ENCODE data around the gene DIS3L2.

The DIS3L2 gene

DNA sequence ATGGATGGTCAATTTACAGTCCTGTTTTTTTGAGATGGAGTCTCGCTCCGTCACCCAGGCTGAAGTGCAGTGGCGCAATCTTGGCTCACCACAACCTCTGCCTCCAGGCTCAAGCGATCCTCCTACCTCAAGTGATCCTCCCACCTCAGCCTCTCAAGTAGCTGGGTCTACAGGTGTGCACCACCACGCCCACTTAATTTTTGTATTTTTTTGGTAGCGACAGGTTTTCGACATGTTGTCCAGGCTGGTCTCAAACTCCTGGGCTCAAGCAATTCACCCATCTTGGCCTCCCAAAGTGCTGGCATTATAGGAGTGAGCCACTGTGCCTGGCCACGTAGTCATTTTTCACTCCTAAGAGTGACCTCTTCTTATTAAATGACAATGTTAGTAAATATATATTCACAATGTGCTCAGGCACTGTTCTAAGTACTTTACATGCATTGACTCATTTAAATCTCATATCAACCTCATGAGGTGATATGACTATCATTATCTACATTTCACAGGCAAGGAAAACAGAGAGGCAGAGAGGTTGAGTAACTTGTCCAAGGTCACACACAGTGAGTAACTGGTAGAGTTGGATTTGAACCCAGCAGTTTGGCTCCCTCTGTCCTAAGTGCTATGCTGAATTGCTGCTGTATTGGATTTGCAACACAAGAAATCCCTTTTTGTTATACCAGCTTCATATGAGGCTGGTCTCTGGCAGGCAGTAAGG, 5.6 kb upstream of the DIS3L2 start:
- no peak for DNase-seq (ENCODE audit: low spot score)

DNA sequence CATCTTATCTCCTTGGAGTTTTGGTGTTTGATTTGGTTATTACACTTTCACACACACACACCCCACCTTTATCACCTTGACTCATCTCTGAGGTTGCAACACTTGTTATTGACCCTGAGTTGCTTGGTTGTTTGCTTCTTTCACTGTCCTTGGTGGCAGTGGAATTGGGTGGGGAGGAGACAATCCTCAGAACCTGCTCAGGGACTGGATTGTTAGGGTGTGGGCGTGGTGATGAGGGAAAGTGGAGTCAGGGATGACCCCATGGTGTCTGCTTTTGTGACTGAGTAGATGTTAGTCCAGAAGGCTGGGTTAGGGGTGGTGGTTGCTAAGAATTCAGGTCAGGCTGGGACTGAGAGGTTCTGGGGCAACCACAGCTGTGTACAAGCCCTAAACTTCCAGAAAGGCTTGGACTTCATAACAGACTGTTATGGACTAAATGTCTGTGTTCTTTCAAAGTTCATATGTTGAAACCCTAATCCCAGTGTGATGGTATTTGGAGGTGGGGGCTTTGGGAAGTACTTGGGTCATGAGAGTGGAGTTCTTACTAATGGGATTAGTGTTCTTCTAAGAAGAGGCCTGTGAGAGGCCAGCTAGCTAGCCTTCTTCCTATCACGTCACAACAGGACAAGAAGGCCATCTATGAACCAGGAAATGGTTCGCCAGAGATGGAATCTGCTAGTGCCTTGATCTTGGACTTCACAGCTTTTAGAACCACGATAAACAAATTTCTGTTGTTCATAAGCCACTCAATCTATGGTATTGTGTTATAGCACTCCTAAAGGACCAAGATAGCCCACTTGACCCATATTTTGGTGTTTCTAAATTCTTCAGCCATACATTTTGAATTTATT, 3.4 kb upstream of the DIS3L2 start:
- DNase-seq (ENCODE audit: low spot score): no peak

DNA sequence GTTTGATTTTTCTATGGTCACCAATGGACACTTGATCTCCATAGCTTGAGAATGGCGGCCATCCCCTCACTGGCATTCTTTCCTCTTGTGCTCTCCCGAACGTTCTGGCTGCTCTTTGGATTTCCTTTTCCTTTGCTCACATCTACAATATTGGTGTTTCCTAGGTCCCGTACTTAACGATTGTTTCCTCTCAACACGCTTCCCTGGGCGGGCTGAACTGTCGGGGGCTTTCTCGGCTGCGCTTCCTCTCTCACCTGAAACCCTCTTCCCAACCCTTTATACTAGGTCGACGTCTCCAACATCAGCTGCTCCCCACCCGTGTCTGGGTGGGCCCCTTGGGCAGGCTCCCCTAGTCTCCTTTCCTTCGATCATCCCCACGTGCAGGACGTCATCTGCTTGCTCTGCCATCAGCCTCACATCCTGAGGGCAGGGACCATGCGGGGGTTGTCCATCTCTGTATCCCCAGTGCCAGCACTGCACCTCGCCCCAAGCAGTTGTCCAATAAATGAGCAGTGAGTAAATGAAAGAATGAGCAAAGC, 634 bp upstream of the DIS3L2 start:
- DNase-seq (ENCODE audit: low spot score): no peak

DNA sequence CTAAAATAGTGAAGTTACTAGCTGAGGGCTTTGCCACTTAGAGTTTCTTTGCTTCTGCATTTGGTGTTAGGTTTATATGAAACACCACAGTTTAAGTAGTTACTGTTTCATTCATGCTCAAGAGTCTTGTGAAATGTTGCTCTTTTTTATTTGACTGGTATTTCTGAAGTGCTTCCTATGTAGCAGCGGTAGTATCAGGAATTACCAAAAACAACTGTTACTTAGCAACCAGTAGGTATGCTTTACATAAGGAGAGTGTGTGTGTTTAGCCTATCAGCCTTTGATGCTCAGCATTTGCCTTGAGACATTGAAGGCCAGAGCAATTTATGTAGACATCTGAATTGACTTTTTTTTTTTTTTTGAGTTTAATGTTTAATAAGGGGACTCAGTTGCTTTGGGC, 3.6 kb downstream of the DIS3L2 start:
- DNase-seq (ENCODE audit: low spot score): no peak

DNA sequence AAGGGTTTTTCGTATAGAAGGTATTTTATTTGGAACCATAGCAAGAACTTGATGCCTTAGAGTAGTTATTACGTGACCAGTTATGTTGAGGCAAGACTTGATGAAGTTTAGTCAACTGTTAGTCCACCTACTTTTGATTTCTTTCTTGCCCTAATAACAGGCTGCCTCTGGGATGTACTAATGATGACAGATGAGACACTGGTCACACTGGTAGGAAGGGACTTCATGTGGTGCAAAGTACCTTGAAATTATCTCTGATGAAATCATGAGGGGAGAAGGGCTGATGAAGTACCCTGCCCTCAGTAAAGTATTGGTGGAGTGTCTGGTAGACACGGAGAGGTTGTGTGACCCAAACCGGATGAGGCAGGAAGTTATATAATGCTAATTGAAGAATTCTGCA, 5.4 kb downstream of the DIS3L2 start:
- no peak for DNase-seq (ENCODE audit: low spot score)

DNA sequence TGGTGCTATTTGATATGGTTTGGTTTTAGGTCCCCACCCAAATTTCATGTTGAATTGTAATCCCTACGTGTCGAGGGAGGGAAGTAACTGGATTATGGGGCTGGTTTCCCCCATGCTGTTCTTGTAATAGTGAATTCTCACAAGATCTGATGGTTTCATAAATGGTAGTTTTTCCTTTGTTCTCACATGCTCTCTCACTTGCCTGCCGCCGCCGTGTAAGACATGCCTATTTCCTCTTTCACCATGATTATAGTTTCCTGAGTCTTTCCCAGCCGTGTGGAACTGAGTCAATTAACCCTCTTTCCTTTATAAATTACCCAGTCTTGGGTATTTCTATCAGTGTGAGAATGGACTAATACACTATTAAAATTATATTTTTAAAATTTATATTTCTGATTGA, 7.3 kb downstream of the DIS3L2 start:
- DNase-seq (ENCODE audit: low spot score): no peak

DNA sequence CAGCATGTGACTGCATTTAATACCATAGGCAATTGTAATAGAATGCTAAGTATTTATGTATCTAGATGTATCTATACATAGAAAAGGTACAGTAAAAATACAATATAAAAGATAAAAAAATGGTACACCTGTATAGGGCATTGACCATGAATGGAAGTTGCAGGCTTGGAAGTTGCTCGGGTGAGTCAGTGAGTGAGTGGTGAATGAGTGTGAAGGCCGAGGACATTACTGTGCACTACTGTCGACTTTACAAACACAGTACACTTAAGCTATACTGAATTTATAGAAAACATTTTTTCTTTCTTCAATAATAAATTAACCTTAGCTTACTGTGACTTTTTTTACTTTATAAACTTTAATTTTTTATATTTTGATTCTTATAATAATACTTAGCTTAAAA, 8.9 kb downstream of the DIS3L2 start:
- no peak for DNase-seq (ENCODE audit: low spot score)

DNA sequence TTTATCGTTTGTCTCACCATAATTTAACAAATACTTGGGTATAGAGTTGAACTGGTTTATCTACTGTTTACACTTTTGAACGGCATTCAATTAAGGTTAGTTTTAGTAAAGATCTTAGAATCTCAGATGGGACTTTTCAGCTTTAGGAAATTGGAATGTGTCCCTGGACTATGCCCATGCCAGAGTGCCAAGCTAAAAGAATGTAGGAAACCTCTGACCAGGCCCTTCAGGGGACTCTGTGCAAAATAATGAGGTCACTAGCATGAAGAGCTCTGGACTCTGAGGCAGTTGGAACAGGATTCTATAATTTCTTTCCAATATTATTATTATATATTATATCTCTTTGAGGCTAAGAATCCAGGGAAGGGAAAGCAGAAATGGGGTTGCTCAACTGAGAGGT, 13.5 kb downstream of the DIS3L2 start:
- DNase-seq (ENCODE audit: low spot score): no peak

DNA sequence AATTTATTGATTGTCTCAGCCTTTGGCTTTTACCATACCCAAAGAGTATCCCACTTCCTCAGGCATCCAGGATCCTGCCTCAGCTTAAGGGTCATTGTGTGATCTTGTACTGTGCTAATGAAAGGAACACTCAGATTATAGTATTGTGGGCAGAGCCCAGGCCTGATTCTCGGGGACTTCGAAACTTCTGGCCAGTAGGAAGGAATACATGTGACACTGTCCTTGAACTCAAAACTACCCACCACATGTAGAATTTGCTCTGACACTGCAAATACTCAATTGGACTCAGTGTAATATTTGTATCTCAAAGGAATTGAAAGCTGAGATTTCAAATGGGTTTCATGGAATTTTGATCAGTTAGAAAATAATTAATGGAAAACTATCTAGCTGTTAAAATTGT, 15.9 kb downstream of the DIS3L2 start:
- DNase-seq (ENCODE audit: low spot score): no peak

DNA sequence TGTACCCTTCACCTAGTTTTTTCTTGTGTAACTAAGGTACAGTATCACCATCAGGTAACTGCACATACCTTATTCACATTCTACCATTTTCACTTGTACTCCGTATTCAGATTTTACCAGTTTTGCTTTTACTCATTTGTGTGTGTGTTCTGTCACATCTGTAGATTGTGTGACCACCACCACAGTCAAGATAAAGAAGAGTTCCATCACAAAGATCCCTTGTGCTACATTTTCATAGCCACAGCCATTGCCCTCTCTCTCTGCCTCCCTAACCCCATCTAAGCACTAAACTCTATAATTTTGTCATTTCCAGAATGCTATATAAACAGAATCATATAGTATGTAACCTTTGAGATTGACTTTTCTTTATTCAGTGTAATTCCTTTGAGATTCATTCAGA, 23.5 kb downstream of the DIS3L2 start:
- DNase-seq (ENCODE audit: low spot score): no peak

DNA sequence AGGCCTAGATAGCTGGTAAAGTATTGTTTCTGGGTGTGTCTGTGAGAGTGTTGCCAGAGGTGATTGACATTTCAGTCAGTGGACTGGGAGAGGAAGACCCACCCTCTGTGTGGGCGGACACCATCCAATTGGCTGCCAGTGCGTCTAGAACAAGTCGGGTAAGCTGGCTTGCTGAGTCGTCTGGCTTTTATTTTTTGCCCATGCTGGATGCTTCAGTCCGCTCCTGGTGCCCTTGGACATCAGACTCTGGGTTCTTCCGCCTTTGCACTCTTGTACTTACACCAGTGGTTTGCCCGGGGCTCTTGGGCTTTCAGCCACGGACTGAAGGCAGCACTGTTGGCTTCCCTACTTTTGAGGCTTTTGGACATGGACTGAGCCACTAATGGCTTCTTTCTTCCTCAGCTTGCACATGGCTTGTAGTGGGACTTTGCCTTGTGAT, 24.3 kb downstream of the DIS3L2 start:
- no peak for DNase-seq (ENCODE audit: low spot score)

DNA sequence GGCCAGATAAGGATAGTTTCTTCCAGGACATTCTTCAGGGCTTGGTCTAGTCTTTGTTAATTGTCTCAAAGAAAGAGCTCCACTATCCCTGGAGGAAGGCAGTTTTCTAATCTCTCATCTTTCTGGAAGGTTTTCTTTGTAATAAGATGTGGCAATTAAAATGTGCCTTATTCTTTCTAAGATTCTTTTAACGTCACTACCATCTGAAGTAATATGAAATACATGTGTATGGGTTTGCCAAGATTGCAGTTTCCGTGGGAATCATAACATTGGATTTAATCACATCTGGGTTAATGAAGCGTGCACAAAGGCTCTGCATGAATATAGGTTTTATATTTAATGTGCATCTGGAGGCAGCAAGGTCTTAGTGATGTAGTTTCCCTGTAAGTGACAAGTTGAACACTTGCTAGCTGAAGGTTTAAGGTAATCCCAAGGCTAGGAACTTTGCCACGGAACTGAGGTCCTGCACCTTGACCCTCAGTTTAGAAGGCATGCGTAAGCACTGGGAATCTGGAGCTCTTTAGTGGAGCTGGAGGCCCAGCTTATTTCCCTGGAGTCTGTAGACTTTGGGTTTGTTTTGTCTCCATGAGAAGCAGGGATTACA, 25.7 kb downstream of the DIS3L2 start:
- DNase-seq (ENCODE audit: low spot score): no peak

DNA sequence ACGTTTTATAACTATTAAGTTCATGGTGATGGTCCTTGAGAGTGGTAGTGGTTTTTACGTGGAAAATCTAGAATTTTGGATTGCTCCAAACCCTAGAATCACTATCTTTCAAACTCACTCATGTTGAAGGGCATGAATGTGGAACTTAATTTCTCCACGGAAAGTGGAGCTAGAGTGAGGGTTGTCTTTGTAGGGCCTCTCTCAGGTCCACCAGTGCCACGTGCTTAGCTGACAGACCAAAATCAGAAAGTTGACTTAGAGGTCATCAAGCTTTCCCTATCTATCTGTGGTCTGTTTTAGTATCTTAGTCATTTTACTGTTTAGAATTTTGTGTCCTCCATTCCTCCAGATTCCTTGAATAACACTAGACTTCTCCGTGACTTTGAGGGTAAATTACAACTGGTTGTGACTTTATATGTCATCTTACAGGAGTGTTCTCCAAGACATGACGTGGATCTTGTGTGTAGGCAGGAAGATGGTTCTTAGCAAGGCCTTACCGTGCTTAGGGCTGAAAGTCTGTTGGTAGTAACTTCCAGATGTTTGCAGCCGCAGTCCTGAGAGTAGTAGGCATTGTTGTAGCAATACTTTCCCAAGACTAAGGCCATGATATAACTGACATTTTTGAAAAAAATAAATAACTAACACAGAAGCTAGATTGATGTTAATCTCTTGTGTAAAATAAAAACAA, 26.8 kb downstream of the DIS3L2 start:
- DNase-seq (ENCODE audit: low spot score): no peak

DNA sequence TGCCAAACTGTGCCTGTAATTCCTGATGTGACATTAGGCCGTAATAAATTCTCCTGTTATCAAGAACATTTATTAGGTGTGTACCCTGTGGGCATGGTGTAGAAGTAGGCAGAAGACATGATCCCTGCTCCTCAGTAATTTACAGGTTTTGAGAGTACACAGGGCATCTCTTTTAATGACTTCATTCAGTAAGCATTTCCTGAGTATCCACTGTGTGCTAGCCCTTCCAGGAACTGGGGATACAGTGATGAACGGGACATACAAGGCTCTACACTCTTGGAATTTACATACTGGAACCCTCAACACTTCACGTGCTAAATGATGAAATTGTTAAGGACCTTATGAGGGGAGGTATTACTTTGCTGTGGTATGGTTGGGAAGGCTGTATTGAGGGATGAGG, 30.2 kb downstream of the DIS3L2 start:
- no peak for DNase-seq (ENCODE audit: low spot score)

DNA sequence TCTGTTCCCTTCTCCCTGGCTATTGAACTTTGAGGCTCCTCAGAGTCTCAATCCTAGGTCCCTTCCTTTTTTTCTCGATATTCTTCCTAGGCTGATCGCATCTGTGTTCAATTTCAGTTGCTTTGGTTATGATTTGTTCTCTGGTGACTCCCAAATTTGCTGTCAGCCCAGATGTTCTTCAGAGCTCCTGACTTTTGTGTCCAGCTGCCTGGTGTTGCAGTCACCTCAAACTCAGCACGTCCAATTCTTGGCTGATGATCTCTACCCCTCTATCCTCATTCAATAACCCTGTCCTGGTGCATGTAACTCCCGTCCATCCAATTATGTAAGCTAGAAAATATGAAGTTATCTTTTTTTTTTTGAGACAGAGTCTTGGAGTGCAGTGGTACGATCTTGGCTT, 31.4 kb downstream of the DIS3L2 start:
- no peak for DNase-seq (ENCODE audit: low spot score)

DNA sequence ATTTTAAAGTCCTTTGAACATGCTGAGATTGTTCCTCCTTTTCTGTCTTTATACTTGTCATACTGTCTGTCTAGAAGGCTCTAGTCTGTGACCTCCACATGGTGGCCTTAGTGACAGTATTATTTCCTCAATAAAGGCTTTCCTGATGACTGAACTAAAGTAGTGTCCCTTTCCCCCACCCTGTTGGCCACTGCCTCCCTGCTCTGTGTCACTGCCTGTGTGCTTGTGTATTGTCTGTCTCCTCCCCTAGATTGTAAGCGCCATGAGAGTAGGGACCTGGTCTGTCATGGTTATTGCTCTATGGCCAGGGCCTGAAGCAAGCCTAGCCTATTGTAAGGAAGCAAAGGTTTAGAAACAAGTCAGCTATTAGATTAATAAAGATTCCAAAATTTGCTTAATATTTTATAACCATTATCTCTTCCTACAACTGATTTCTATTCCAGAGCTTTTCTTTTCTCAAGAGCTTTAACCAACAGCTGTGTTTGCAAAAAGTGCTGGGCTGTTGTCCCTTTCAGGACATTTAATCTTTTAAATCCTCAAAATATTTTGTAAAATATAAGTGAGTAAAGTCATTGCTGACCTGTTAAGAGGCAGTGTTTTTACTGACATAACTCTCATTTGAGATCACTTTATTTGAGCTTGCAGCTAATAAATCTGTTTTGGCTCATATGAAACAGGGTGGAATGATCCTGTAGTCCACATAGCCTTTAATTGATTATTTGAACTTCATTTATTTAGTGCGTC, 35.5 kb downstream of the DIS3L2 start:
- DNase-seq (ENCODE audit: low spot score): no peak

DNA sequence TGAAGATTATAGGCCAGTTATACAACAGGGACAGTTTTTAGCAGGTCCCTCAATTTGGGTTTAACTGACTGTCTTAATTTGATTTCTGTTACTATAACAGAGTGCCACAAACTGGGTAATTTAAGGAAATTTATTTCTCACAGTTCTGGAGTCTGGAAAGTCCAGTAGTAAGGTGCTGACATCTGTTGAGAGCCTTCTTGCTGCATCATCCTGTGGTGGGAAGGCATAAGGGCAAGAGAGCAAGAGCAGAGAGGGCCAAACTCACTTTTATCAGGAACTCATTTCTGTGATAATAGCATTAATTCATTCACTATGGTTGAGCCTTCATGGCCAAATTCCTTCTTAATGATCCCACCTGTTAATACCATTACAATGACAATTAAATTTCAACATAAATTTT, 36.5 kb downstream of the DIS3L2 start:
- no peak for DNase-seq (ENCODE audit: low spot score)

DNA sequence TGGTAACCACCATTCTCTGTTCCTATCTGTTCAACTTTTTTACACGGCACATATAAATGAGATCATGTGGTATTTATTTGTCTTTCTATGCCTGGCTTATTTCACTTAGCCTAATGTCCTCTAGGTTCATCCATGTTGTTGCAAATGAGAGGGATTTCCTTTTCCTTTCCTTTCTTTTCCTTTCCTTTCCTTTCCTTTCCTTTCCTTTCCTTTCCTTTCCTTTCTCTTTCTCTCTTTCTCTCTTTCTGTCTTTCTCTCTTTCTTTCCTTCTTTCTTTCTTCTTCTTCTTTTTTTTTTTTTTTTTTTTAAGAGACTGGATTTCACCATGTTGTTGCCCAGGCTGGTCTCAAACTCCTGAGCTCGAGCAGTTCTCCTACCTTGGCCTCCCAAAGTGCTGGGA, 38.9 kb downstream of the DIS3L2 start:
- DNase-seq (ENCODE audit: low spot score): no peak

DNA sequence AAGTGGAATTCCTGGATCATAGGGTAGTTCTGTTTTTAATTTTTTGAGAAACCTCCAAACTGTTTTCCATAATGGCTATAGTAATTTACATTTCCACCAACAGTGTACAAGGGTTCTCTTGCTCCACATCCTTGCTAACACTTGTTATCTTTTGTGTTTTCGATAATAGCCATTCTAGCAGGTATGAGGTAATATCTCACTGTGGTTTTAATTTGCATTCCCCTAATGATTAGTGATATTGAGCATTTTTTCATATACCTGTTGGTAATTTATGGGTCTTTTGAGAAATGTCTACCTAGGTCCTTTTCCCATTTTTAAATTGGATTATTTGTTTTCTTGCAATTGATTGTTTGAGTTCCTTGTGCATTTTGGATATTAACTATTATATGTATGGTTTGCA, 39.6 kb downstream of the DIS3L2 start:
- DNase-seq (ENCODE audit: low spot score): no peak

DNA sequence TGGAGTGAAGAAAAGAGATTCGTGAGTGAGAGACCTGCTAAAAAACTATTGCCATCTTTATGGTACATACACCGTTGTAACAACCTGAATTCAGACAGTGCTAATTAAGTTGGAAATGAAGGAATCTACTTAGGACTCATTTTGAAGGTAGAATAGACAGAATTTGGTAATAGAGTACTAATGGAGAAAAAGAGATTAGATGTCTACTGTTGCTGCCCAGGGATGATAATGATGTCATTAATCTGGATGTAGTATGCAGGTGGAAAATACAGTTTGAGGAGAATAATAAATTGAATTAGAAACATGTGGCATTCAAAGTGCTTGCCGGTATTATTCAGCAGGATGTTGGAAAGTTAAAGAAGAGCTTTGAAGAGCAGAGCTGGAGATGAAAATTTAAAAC, 44.7 kb downstream of the DIS3L2 start:
- DNase-seq (ENCODE audit: low spot score): no peak

DNA sequence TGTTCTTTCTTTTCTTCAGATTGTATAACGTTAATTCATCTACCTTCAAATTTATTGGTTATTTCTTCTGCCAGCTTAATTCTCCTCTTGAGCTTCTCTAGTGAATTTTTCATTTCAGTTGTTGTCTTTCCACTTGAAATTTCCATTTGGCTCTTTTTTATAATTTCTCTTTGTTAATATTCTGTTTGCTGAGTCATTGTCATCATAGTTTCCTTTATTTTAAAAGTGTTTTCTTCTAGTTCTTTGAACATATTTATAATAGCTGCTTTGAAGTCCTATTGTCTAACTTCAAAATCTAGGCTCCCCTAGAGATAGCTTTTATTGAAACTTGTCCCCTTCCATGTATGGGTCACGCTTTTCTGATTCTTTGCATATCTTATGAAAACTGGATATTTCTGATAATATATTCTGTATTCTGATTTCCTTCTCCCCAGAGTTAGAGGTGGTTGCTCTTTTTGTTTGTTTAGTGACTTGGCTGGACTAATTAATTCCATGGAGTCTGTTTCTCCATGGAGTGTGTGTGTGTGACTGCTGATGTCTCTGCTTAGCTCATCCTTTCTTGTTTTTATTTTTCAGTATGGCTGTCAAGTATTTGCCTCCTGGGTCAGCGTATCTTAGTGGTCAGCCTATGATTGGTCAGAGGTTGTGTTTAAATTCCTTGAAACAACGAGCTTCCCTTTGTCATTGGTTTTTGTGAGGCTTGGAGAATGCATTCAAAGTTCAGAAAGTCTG, 47.6 kb downstream of the DIS3L2 start:
- no peak for DNase-seq (ENCODE audit: low spot score)
